ENCODE results near the gene LRSAM1. TPM values are rescaled to one million over a fixed set of nuclear protein-coding genes. Genes with fewer than 3 reads are reported as not detected.

The LRSAM1 gene
- total and polyA plus RNA-seq, 2 donors from 2014 or later: 15.8 to 24.6 TPM

- H3K4me1 ChIP-seq (ENCODE audit: control insufficient read depth in 2 of 3, insufficient read depth in 2 of 3, low read depth in 1 of 3, low read length in 3 of 3): no peaks in the 10 kb centered on the region
- FAIRE-seq: no peak
- H3K36me3 ChIP-seq (ENCODE audit: control insufficient read depth in 2 of 3, insufficient read depth in 3 of 3, low read length in 3 of 3): peaks cover 0 to 17% (median 13%) of the 10 kb centered on the region in 3 donors
- intact Hi-C loops (cut with DNase I): no loop called here
- TF ChIP-seq CTCF (IDR thresholded peaks at IDR 0.05; ENCODE audit: borderline replicate concordance, extremely low read depth, insufficient read depth): no peak
- DNase-seq: no peak
- H3K4me3 ChIP-seq (ENCODE audit: low read length in 3 of 3): no peak overlapping the region
- no peaks in the 10 kb centered on the region for H3K9me3 ChIP-seq (ENCODE audit: control insufficient read depth in 2 of 3, insufficient read depth in 1 of 3, low read length in 3 of 3)
- H3K27ac ChIP-seq (ENCODE audit: low read depth in 2 of 2, low read length in 2 of 2): no peak overlapping the region
- no peaks in the 10 kb centered on the region for H3K27me3 ChIP-seq (ENCODE audit: control insufficient read depth, insufficient read depth, low read length)
- no peak overlapping the region for H3K9ac ChIP-seq (ENCODE audit: low read length in 3 of 3)
Observed at GRCh38 chr9:127488946-127489345, 37.6 kb downstream of the LRSAM1 start.

- peaks cover 0 to 18% (median 17%) of the 10 kb centered on the region in 3 donors for H3K36me3 ChIP-seq (ENCODE audit: control insufficient read depth in 2 of 3, insufficient read depth in 3 of 3, low read length in 3 of 3)
- no peaks in the 10 kb centered on the region for H3K9me3 ChIP-seq (ENCODE audit: control insufficient read depth in 2 of 3, insufficient read depth in 1 of 3, low read length in 3 of 3)
- intact Hi-C loops (cut with DNase I): no loop called here
- no peak overlapping the region for H3K27ac ChIP-seq (ENCODE audit: low read depth in 2 of 2, low read length in 2 of 2)
- no peak for TF ChIP-seq CTCF (IDR thresholded peaks at IDR 0.05; ENCODE audit: borderline replicate concordance, extremely low read depth, insufficient read depth)
- no peak for FAIRE-seq
- H3K4me1 ChIP-seq (ENCODE audit: control insufficient read depth in 2 of 3, insufficient read depth in 2 of 3, low read depth in 1 of 3, low read length in 3 of 3): no peaks in the 10 kb centered on the region
- no peak overlapping the region for H3K4me3 ChIP-seq (ENCODE audit: low read length in 3 of 3)
- no peaks in the 10 kb centered on the region for H3K27me3 ChIP-seq (ENCODE audit: control insufficient read depth, insufficient read depth, low read length)
- no peak overlapping the region for H3K9ac ChIP-seq (ENCODE audit: low read length in 3 of 3)
- peak in 4 of 5 donors; percentile 63 to 81 (median 69) for DNase-seq
Observed at GRCh38 chr9:127489471-127490115, 38.3 kb downstream of the LRSAM1 start.

GRCh38 chr9:127490535-127491230 lies 39.4 kb downstream of the LRSAM1 start:
- H3K27ac ChIP-seq (ENCODE audit: low read depth in 2 of 2, low read length in 2 of 2): no peak overlapping the region
- H3K4me3 ChIP-seq (ENCODE audit: low read length in 3 of 3): no peak overlapping the region
- DNase-seq: no peak
- H3K27me3 ChIP-seq (ENCODE audit: control insufficient read depth, insufficient read depth, low read length): no peaks in the 10 kb centered on the region
- peaks cover 0 to 16% (median 16%) of the 10 kb centered on the region in 3 donors for H3K36me3 ChIP-seq (ENCODE audit: control insufficient read depth in 2 of 3, insufficient read depth in 3 of 3, low read length in 3 of 3)
- H3K9me3 ChIP-seq (ENCODE audit: control insufficient read depth in 2 of 3, insufficient read depth in 1 of 3, low read length in 3 of 3): no peaks in the 10 kb centered on the region
- peaks cover 0 to 4% (median 0%) of the 10 kb centered on the region in 3 donors for H3K4me1 ChIP-seq (ENCODE audit: control insufficient read depth in 2 of 3, insufficient read depth in 2 of 3, low read depth in 1 of 3, low read length in 3 of 3)
- no peak for FAIRE-seq
- intact Hi-C loops (cut with DNase I): no loop called here
- H3K9ac ChIP-seq (ENCODE audit: low read length in 3 of 3): no peak overlapping the region
- no peak for TF ChIP-seq CTCF (IDR thresholded peaks at IDR 0.05; ENCODE audit: borderline replicate concordance, extremely low read depth, insufficient read depth)

Data from kidney (tissue), 14 donors.